ENCODE measurements around the gene BICRA. TPM values are rescaled to one million over a fixed set of nuclear protein-coding genes. Genes with fewer than 3 reads are reported as not detected.

Gene BICRA
- polyA plus RNA-seq, 1 donor (not counting 4 experiments of a cell fraction or from before 2014, with no cell fraction given): 0.42 TPM

DNA sequence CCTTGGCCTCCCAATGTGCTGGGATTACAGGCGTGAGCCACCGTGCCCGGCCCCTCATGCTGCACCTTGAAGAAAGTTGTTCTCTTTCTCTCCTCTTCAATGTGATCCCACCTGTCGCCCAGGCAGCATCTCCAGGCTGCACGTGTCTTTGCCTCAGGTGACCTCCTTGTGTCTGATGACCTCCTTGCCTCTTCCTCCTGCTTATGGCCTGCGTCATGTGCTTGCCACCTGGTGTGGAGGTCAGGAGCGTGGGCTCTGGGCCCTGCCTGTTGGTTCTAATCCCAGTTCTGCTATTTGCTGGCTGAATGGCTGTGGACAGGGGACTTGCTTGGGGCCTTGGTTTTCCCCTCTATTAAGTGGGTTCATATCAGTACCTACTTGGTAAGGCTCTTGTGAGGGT lies 6.3 kb downstream of the BICRA start:
- Histone ChIP-seq H3K27ac (ENCODE audit: control insufficient read depth, insufficient read depth, low read length) (no peak overlapping the region), H2AFZ (ENCODE audit: control insufficient read depth, low read length) (no peak overlapping the region), H3K27me3 (ENCODE audit: control insufficient read depth, extremely low read depth, insufficient read depth, low read length) (no peaks in the 10 kb centered on the region), H3K9me1 (ENCODE audit: control insufficient read depth, extremely low read depth, insufficient read depth, low read length) (peaks cover 3% of the 10 kb centered on the region), H3K9ac (ENCODE audit: control insufficient read depth, extremely low read depth, insufficient read depth, low read length) (no peak overlapping the region), H3K79me2 (ENCODE audit: control insufficient read depth, insufficient read depth, low read length) (peaks cover 91% of the 10 kb centered on the region), H3K9me3 (ENCODE audit: control insufficient read depth, low read depth, low read length) (no peaks in the 10 kb centered on the region), H3K4me2 (ENCODE audit: control insufficient read depth, extremely low read depth, insufficient read depth, low read depth, low read length) (no peak overlapping the region), H4K20me1 (ENCODE audit: control insufficient read depth, extremely low read depth, insufficient read depth, low read length) (peaks cover 14% of the 10 kb centered on the region), H3K4me3 (ENCODE audit: control insufficient read depth in 2 of 3, extremely low read depth in 1 of 3, insufficient read depth in 2 of 3, low read depth in 1 of 3, low read length in 3 of 3) (no peak overlapping the region), H3K4me1 (ENCODE audit: control insufficient read depth, extremely low read depth, insufficient read depth, low read length) (peaks cover 7% of the 10 kb centered on the region), H3K36me3 (ENCODE audit: control insufficient read depth in 2 of 2, extremely low read depth in 1 of 2, insufficient read depth in 2 of 2, low read length in 2 of 2) (peaks cover 0 to 4% of the 10 kb centered on the region in 2 experiments)
- TF ChIP-seq EZH2 (IDR thresholded peaks at IDR 0.05; ENCODE audit: low read length): no peak
- TF ChIP-seq, protein P1, sequence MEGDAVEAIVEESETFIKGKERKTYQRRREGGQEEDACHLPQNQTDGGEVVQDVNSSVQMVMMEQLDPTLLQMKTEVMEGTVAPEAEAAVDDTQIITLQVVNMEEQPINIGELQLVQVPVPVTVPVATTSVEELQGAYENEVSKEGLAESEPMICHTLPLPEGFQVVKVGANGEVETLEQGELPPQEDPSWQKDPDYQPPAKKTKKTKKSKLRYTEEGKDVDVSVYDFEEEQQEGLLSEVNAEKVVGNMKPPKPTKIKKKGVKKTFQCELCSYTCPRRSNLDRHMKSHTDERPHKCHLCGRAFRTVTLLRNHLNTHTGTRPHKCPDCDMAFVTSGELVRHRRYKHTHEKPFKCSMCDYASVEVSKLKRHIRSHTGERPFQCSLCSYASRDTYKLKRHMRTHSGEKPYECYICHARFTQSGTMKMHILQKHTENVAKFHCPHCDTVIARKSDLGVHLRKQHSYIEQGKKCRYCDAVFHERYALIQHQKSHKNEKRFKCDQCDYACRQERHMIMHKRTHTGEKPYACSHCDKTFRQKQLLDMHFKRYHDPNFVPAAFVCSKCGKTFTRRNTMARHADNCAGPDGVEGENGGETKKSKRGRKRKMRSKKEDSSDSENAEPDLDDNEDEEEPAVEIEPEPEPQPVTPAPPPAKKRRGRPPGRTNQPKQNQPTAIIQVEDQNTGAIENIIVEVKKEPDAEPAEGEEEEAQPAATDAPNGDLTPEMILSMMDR (optimal IDR thresholded peaks at IDR 0.05 in 1 of 3, IDR thresholded peaks at IDR 0.05 in 1 of 3, conservative IDR thresholded peaks at IDR 0.05 in 1 of 3; ENCODE audit: extremely low read depth in 1 of 3, insufficient read depth in 2 of 3, low read length in 3 of 3): no peak
- no peak for DNase-seq (ENCODE audit: low read depth, low spot score)
- FAIRE-seq: no peak
- dilution Hi-C loops (cut with MboI; ENCODE audit: extremely low pct_ligation_motif_present, low sequenced_read_pairs): no loop called here

DNA sequence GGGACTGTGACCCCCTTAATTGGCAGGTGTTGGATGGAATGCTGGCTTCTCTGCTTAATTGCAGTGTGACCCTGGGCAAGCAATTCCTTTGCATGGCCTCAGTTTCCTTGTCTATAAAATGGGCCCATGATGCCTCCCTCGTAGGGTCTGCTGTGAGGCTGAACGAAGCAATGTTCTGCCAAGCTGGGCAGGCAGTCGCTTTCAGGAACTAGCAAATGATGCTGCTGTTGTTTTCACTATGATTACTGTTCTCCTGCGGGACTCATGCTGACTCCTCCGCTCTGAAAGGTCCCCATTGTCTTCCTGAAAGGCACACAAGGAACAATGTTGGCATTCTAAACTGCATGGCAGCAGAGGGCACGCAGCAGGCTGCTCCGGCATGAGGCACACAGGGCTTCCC lies 6.8 kb downstream of the BICRA start:
- Histone ChIP-seq H2AFZ (ENCODE audit: control insufficient read depth, low read length) (no peak overlapping the region), H4K20me1 (ENCODE audit: control insufficient read depth, extremely low read depth, insufficient read depth, low read length) (peaks cover 16% of the 10 kb centered on the region), H3K4me3 (ENCODE audit: control insufficient read depth in 2 of 3, extremely low read depth in 1 of 3, insufficient read depth in 2 of 3, low read depth in 1 of 3, low read length in 3 of 3) (no peak overlapping the region), H3K4me1 (ENCODE audit: control insufficient read depth, extremely low read depth, insufficient read depth, low read length) (peaks cover 2% of the 10 kb centered on the region), H3K79me2 (ENCODE audit: control insufficient read depth, insufficient read depth, low read length) (peaks cover 91% of the 10 kb centered on the region), H3K9me1 (ENCODE audit: control insufficient read depth, extremely low read depth, insufficient read depth, low read length) (peaks cover 3% of the 10 kb centered on the region), H3K27me3 (ENCODE audit: control insufficient read depth, extremely low read depth, insufficient read depth, low read length) (no peaks in the 10 kb centered on the region), H3K9me3 (ENCODE audit: control insufficient read depth, low read depth, low read length) (no peaks in the 10 kb centered on the region), H3K9ac (ENCODE audit: control insufficient read depth, extremely low read depth, insufficient read depth, low read length) (no peak overlapping the region), H3K4me2 (ENCODE audit: control insufficient read depth, extremely low read depth, insufficient read depth, low read depth, low read length) (no peak overlapping the region), H3K36me3 (ENCODE audit: control insufficient read depth in 2 of 2, extremely low read depth in 1 of 2, insufficient read depth in 2 of 2, low read length in 2 of 2) (peaks cover 0 to 4% of the 10 kb centered on the region in 2 experiments), H3K27ac (ENCODE audit: control insufficient read depth, insufficient read depth, low read length) (no peak overlapping the region)
- dilution Hi-C loops (cut with MboI; ENCODE audit: extremely low pct_ligation_motif_present, low sequenced_read_pairs): no loop called here
- FAIRE-seq (no peak), DNase-seq (ENCODE audit: low read depth, low spot score) (no peak)
- TF ChIP-seq, protein P1 (optimal IDR thresholded peaks at IDR 0.05 in 1 of 3, IDR thresholded peaks at IDR 0.05 in 1 of 3, conservative IDR thresholded peaks at IDR 0.05 in 1 of 3; ENCODE audit: extremely low read depth in 1 of 3, insufficient read depth in 2 of 3, low read length in 3 of 3): no peak
- no peak for TF ChIP-seq EZH2 (IDR thresholded peaks at IDR 0.05; ENCODE audit: low read length)

Measured in keratinocyte (primary cell).